Mesendoderm (in vitro differentiated cells): ENCODE results near the gene RCBTB1.
A peak's percentile ranks its signal among the peaks of the same experiment; 100 is the strongest.

Experiments used
- DNase-seq: peaks from one replicate; pipeline ENCODE4 v3.0.0; 2013
- H2AK5ac ChIP-seq: 2 replicates; pipeline ENCODE4 v1.6.1; 2013; ENCODE audit warnings: low read length, inconsistent platforms
- H2BK120ac ChIP-seq: 2 replicates; pipeline ENCODE4 v1.6.1; 2013; ENCODE audit warnings: low read depth, mild to moderate bottlenecking, low read length, moderate library complexity, mixed read lengths
- H2BK15ac ChIP-seq: replicated peaks from 2 replicates; pipeline ENCODE4 v1.6.1; 2013; ENCODE audit warnings: low read depth, mild to moderate bottlenecking, moderate library complexity
- H2BK5ac ChIP-seq: 2 replicates; pipeline ENCODE4 v1.6.1; 2013; ENCODE audit warnings: low read length, inconsistent platforms
- H3K18ac ChIP-seq: 2 replicates; pipeline ENCODE4 v1.6.1; 2013; ENCODE audit warnings: mild to moderate bottlenecking, low read length, mixed read lengths
- H3K23ac ChIP-seq: one replicate; pipeline ENCODE4 v1.6.1; 2013; ENCODE audit warnings: low read length
- H3K27ac ChIP-seq: 2 replicates; pipeline ENCODE4 v1.5.1; 2013; ENCODE audit warnings: low read depth, mild to moderate bottlenecking, inconsistent platforms, low read length, moderate library complexity
- H3K27me3 ChIP-seq: 2 replicates; pipeline ENCODE4 v1.6.1; 2013; ENCODE audit warnings: low read length, control low read depth, mild to moderate bottlenecking, inconsistent platforms; ENCODE audit not compliant: insufficient read depth, poor library complexity
- H3K36me3 ChIP-seq: 2 replicates; pipeline ENCODE4 v1.6.1; 2013; ENCODE audit warnings: low read length, inconsistent platforms; ENCODE audit not compliant: control insufficient read depth, insufficient read depth
- H3K4ac ChIP-seq: one replicate; pipeline ENCODE4 v1.6.1; 2013; ENCODE audit warnings: low read depth, mild to moderate bottlenecking, low read length, moderate library complexity
- H3K4me1 ChIP-seq: 2 replicates; pipeline ENCODE4 v1.6.1; 2013; ENCODE audit warnings: low read depth, low read length, inconsistent platforms; ENCODE audit not compliant: control insufficient read depth
- H3K4me2 ChIP-seq: 2 replicates; pipeline ENCODE4 v1.6.1; 2013; ENCODE audit warnings: low read length
- H3K4me3 ChIP-seq: 2 replicates; pipeline ENCODE4 v1.5.1; 2013; ENCODE audit warnings: mild to moderate bottlenecking, low read length
- H3K56ac ChIP-seq: one replicate; pipeline ENCODE4 v1.6.1; 2013; ENCODE audit warnings: low read length
- H3K79me1 ChIP-seq: 2 replicates; pipeline ENCODE4 v1.6.1; 2013; ENCODE audit warnings: low read length, inconsistent platforms
- H3K79me2 ChIP-seq: 2 replicates; pipeline ENCODE4 v1.6.1; 2013; ENCODE audit warnings: mild to moderate bottlenecking, low read length; ENCODE audit not compliant: control insufficient read depth, insufficient read depth
- H3K9ac ChIP-seq: 2 replicates; pipeline ENCODE4 v1.6.1; 2013; ENCODE audit warnings: low read length, inconsistent platforms
- H4K5ac ChIP-seq: one replicate; pipeline ENCODE4 v1.6.1; 2013; ENCODE audit warnings: low read length
- H4K8ac ChIP-seq: one replicate; pipeline ENCODE4 v1.6.1; 2013; ENCODE audit warnings: low read depth, mild to moderate bottlenecking, control low read depth, low read length, moderate library complexity
- WGBS: extraction: QIAGEN DNeasy Blood & Tissue Kit; methylation state at CpG from one replicate; pipeline ENCODE4 v1.1.7; 2013; ENCODE audit warnings: low lambda C conversion rate, missing lambda C conversion rate; ENCODE audit not compliant: insufficient coverage; ENCODE audit errors: extremely low coverage; 5-methylcytosine and 5-hydroxymethylcytosine counted together

The RCBTB1 gene

DNA sequence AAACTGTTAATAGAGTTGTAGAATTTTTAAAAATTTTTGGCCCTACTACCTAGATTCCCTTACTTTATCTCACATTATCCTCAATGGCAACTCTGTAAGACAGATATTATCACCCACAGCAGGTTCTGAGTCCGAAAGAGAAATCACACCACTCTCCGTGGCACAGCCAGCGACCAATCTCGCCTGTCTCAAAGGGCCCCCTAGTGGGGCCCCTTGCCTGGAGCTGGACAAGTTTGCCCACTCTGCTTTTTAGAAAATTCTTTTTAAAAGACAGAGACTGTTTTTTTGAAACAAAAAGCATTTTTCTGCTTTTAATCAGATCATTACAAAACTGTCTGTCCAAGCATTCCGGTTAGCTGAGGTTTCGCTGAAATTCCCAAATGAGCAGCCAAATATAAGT is 67.9 kb downstream of the RCBTB1 start:
- Histone ChIP-seq H2BK5ac (no peak overlapping the region), H4K5ac (no peak overlapping the region), H2BK120ac (no peak overlapping the region), H3K4ac (no peak overlapping the region), H3K4me3 (no peak overlapping the region), H3K79me2 (no peaks in the 10 kb centered on the region), H2AK5ac (no peak overlapping the region), H3K9ac (no peak overlapping the region), H2BK15ac (no peak overlapping the region), H3K4me2 (no peak overlapping the region), H3K18ac (no peak overlapping the region), H3K36me3 (no peaks in the 10 kb centered on the region), H3K56ac (no peak overlapping the region), H4K8ac (no peak overlapping the region), H3K27me3 (no peaks in the 10 kb centered on the region), H3K79me1 (no peaks in the 10 kb centered on the region), H3K27ac (no peak overlapping the region), H3K4me1 (no peaks in the 10 kb centered on the region), H3K23ac (no peak overlapping the region)
- WGBS: no CpG with 5 or more reads among the region's 6 CpGs
- DNase-seq: peak; percentile 44

DNA sequence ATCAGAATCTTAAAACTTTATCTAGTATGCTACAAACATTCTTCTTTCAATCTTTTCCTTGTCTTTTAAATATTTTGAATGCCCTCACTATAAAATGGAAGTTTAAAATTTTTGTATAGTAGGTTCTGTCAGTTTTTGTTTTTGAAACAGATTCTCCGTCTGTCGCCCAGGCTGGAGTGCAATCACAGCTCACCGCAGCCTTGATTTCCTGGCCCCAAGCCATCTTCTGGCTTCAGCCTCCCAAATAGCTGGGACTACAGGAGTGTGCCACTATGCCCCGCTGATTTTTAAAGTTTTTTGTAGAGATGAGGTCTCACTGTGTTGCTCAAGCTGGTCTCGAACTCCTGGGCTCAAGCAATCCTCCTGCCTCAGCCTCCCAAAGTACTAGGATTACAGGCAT is 68.9 kb downstream of the RCBTB1 start:
- DNase-seq: no peak
- H3K27ac ChIP-seq: no peak overlapping the region
- H3K4me3 ChIP-seq: no peak overlapping the region
- H3K4me1 ChIP-seq: no peaks in the 10 kb centered on the region
- H2AK5ac ChIP-seq: no peak overlapping the region
- H3K9ac ChIP-seq: no peak overlapping the region
- no peak overlapping the region for H3K23ac ChIP-seq
- WGBS: no CpG with 5 or more reads among the region's 5 CpGs
- H3K18ac ChIP-seq: no peak overlapping the region
- H3K79me1 ChIP-seq: no peaks in the 10 kb centered on the region
- no peaks in the 10 kb centered on the region for H3K79me2 ChIP-seq
- H4K8ac ChIP-seq: no peak overlapping the region
- no peaks in the 10 kb centered on the region for H3K36me3 ChIP-seq
- H2BK120ac ChIP-seq: no peak overlapping the region
- H3K4ac ChIP-seq: no peak overlapping the region
- H3K4me2 ChIP-seq: no peak overlapping the region
- H3K27me3 ChIP-seq: no peaks in the 10 kb centered on the region
- no peak overlapping the region for H4K5ac ChIP-seq
- no peak overlapping the region for H2BK15ac ChIP-seq
- H2BK5ac ChIP-seq: no peak overlapping the region
- H3K56ac ChIP-seq: no peak overlapping the region

DNA sequence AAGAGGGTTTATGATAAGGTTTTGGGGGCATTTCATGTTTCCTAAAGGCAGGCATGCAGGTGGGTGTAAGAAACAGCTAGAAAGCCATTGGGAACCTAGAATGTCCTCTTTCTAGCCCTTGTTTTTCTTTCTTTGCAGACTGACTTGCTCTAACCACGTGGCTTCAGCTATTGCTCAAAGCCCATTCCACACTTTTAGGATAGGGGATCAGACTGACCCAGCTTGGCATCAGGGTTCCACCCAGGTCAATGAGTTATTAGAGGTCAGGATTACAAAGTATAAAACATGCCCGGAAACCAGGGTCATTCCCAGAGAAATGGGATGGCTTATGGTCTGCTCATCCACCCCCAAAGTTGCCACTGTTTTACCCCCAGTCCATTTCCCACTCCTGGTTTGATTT is 72.8 kb downstream of the RCBTB1 start:
- no peak overlapping the region for H3K27ac ChIP-seq
- no CpG with 5 or more reads among the region's 2 CpGs for WGBS
- H3K27me3 ChIP-seq: no peaks in the 10 kb centered on the region
- H3K9ac ChIP-seq: no peak overlapping the region
- no peak overlapping the region for H2AK5ac ChIP-seq
- DNase-seq: no peak
- H3K18ac ChIP-seq: no peak overlapping the region
- no peak overlapping the region for H2BK15ac ChIP-seq
- no peak overlapping the region for H3K56ac ChIP-seq
- no peaks in the 10 kb centered on the region for H3K4me1 ChIP-seq
- no peak overlapping the region for H2BK5ac ChIP-seq
- no peak overlapping the region for H3K4ac ChIP-seq
- H3K4me3 ChIP-seq: no peak overlapping the region
- no peak overlapping the region for H3K4me2 ChIP-seq
- H3K79me1 ChIP-seq: no peaks in the 10 kb centered on the region
- no peak overlapping the region for H2BK120ac ChIP-seq
- no peaks in the 10 kb centered on the region for H3K79me2 ChIP-seq
- H4K8ac ChIP-seq: no peak overlapping the region
- H3K36me3 ChIP-seq: no peaks in the 10 kb centered on the region
- no peak overlapping the region for H3K23ac ChIP-seq
- H4K5ac ChIP-seq: no peak overlapping the region

DNA sequence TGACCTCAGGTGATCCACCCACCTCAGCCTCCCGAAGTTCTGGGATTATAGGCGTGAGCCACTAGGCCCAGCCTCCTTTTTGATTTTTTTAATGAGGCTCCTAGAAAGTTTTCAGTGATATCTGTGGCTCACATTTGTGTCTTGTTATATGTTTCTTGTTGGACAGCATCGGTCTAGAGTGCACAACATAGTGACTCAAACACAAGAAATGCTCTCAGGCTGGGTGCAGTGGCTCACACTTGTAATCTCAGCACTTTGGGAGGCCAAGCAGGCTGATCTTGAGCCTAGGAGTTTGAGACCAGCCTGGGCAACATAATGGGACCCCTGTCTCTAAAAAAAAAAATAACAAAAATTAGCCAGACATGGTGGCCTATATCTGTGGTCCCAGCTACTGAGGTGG is 81.4 kb downstream of the RCBTB1 start:
- Histone ChIP-seq H3K18ac (no peak overlapping the region), H3K9ac (no peak overlapping the region), H2BK15ac (no peak overlapping the region), H3K27ac (no peak overlapping the region), H3K4me3 (no peak overlapping the region), H3K27me3 (no peaks in the 10 kb centered on the region), H3K36me3 (no peaks in the 10 kb centered on the region), H2AK5ac (no peak overlapping the region), H2BK5ac (no peak overlapping the region), H3K79me1 (no peaks in the 10 kb centered on the region), H4K8ac (no peak overlapping the region), H2BK120ac (no peak overlapping the region), H3K23ac (no peak overlapping the region), H3K79me2 (no peaks in the 10 kb centered on the region), H3K4me2 (no peak overlapping the region), H3K4me1 (no peaks in the 10 kb centered on the region), H3K4ac (no peak overlapping the region), H3K56ac (no peak overlapping the region), H4K5ac (no peak overlapping the region)
- no peak for DNase-seq
- WGBS: no CpG with 5 or more reads among the region's 3 CpGs

- no peak overlapping the region for H3K56ac ChIP-seq
- no peak overlapping the region for H3K9ac ChIP-seq
- H2BK5ac ChIP-seq: no peak overlapping the region
- H3K79me1 ChIP-seq: no peaks in the 10 kb centered on the region
- no peak overlapping the region for H4K5ac ChIP-seq
- WGBS: no CpG with 5 or more reads among the region's 9 CpGs
- H3K18ac ChIP-seq: no peak overlapping the region
- H4K8ac ChIP-seq: no peak overlapping the region
- no peaks in the 10 kb centered on the region for H3K27me3 ChIP-seq
- H2AK5ac ChIP-seq: no peak overlapping the region
- no peak overlapping the region for H3K4me3 ChIP-seq
- DNase-seq: no peak
- H3K4me1 ChIP-seq: no peaks in the 10 kb centered on the region
- no peak overlapping the region for H3K27ac ChIP-seq
- H3K4ac ChIP-seq: no peak overlapping the region
- H3K4me2 ChIP-seq: no peak overlapping the region
- H3K23ac ChIP-seq: no peak overlapping the region
- no peak overlapping the region for H2BK120ac ChIP-seq
- no peaks in the 10 kb centered on the region for H3K36me3 ChIP-seq
- H2BK15ac ChIP-seq: no peak overlapping the region
- no peaks in the 10 kb centered on the region for H3K79me2 ChIP-seq
Observed at GRCh38 chr13:49502954-49503353, 82.4 kb downstream of the RCBTB1 start.

- no peak overlapping the region for H3K4me2 ChIP-seq
- no peaks in the 10 kb centered on the region for H3K79me1 ChIP-seq
- no peak for DNase-seq
- H3K36me3 ChIP-seq: no peaks in the 10 kb centered on the region
- H3K79me2 ChIP-seq: no peaks in the 10 kb centered on the region
- H3K4me1 ChIP-seq: no peaks in the 10 kb centered on the region
- no peak overlapping the region for H3K4me3 ChIP-seq
- no peak overlapping the region for H3K9ac ChIP-seq
- no peak overlapping the region for H3K4ac ChIP-seq
- H3K27ac ChIP-seq: no peak overlapping the region
- H2BK15ac ChIP-seq: no peak overlapping the region
- no peak overlapping the region for H3K56ac ChIP-seq
- H2AK5ac ChIP-seq: no peak overlapping the region
- no peak overlapping the region for H3K18ac ChIP-seq
- H3K23ac ChIP-seq: no peak overlapping the region
- H3K27me3 ChIP-seq: no peaks in the 10 kb centered on the region
- WGBS: no CpG with 5 or more reads among the region's 6 CpGs
- H2BK5ac ChIP-seq: no peak overlapping the region
- no peak overlapping the region for H4K5ac ChIP-seq
- no peak overlapping the region for H2BK120ac ChIP-seq
- H4K8ac ChIP-seq: no peak overlapping the region
Observed at GRCh38 chr13:49499889-49500660, 85.3 kb downstream of the RCBTB1 start.
